Stimulated activated CD4-positive, alpha-beta T cell treated with anti-CD3 and anti-CD28 coated beads, Interleukin-12 subunit alpha, Interleukin-12 subunit beta, amount 100 ng/mL, for 24 hours (primary cell): Measurements from ENCODE around the gene LIF.

Experiments
- DNase-seq, 2 experiments: peaks; one replicate each; pipeline ENCODE4 v3.0.0-alpha.2; 2020; ENCODE audit warnings: low read depth in 2 of 2

The LIF gene

GRCh38 chr22:30245985-30246813 is at the start of gene LIF:
LIF (minus strand) TSS chr22:30246759; CDS start chr22:30246695, 64 bp downstream.
- DNase-seq = peak in 1 of 2 experiments; percentile 56

GRCh38 chr22:30296324-30296723 is 49.8 kb upstream of the LIF start:
- DNase-seq = no peak

GRCh38 chr22:30295576-30295975 is 49.0 kb upstream of the LIF start:
- no peak for DNase-seq

DNA sequence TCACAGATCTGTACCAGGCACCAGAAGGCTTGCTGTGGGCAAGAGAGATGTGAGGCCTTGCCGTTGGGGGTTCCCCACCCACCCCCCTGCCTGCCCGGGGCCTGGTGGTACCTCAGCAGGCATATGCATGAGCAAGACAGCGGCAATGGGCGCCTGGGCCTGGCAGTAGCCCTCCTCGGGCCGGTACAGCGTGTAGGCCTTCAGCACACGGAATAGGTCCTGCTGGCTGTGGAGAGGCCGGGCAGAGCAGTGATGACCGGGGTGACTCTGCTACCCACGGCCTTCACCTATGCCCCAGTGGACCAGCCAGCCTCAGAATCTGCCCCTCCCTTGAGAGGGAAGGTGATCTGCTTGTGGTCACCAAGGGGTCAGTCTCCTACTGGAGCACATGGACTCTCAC is 48.3 kb upstream of the LIF start:
- no peak for DNase-seq

GRCh38 chr22:30294066-30294465 is 47.5 kb upstream of the LIF start:
- DNase-seq = no peak

DNA sequence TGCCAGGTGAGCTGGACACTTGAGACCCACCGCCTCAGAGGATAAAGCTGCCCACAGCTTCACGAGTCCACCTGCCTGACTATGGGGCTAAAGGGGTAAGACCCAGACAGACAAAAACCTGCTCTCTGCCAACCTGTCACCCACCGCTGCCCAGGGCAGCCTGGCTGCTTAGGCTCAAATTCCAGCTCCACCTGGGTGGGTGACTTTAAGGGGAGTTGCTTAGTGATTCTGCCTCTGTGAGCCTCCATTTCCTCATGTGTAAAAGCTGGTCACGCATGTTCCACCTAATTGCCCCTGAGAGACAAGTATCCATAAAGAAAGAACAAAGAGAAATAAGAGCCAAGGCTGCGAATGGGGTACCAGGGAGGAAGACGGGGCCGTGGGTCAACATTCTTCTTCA is 46.5 kb upstream of the LIF start:
- no peak for DNase-seq

GRCh38 chr22:30292069-30292970 is 45.8 kb upstream of the LIF start:
- DNase-seq = no peak

GRCh38 chr22:30291058-30291892 is 44.7 kb upstream of the LIF start:
- DNase-seq = no peak

DNA sequence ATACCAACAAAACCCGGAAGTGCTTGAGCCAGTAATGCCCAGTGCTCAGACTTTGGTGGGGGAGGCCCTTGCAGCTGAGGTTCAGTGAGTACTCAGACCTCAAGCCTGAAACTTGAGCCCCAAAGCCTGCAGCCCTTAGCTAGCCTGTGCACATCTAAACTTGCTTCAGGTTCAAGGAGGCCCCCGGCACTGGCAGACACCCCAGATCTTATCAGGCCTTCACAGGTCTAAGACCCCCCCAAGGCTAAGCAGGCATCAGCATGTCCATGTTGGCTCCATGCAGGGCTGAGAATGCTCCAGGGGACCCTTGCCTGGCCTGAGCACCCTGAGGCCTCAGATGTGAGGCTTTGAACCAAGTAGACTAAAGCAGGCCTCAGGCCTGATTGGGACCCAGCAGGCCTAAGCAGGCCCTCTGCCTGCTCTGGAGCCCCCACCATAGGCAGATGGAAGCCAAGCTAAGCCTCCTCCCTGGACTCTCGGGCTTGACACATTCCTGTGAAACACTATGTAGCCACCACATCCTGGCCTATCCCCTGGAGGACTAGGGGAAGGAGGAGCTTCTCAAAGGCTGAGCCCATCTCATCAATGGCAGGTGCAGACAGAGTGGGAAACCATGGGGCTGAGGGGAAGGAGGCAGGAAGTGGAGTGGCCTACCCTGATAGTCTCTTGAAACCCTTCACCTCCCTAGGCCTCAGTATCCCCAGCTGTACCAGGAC is 43.9 kb upstream of the LIF start:
- no peak for DNase-seq

DNA sequence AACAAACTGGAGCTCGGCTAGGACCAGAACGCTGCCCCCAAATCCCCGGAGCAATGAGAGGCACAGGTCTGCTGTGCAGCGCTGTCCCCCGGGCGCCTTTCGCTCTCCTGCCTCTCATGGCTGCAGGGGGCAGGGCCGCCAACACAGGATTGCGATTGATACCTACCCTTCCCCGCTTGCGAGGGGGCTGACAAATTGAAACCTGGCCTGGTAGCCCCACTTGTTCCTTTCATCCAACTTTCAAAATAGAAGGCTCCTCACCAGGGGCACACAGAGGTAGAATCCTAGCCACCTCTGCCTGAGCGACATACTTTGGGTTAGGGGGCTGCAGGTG is 43.4 kb upstream of the LIF start:
- no peak for DNase-seq

DNA sequence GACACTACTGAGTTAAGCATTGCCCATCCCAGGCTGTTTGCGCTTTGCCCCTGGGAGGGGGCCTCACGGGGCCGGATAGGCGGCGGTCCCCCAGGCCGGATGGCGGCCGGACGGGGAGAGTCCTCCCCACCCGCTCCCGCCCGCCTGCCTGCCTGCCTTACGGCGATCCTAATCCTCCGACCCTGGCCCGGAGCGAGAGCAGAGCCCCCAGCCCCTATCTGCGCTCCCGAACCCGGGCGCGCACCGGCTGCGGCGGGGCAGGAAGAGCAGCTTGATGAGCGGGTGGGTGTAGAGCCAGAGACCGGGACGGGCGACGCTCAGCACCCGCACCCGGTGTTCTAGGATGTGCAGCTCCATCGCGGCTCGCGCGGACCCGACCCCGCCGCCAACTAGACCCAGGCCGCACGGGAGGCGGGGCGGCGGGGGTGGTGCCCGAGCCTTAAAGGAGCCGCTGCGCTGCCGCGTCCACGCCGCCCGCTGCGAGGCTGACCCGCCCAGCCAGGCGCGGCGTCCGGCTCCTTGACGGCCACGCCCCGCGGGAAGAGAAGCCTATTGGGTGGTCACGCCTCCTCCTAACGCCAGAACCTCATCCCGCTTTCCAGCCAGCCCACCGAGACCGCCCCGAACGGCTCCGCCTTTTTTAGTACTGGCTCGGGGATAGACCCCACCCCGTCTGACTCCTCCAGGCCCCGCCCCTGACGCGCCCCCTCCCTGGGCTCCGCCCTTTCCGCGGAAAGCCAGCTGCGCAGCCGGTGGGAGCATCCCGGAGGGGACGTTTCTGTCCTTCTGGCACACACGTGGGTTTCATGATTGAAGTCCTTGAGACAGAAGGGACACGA is 42.8 kb upstream of the LIF start, which contains the start of gene CASTOR1:
Gene CASTOR1, minus strand, starts transcription at position 365 of the 839 bp plus-strand sequence. Its CDS starts 8 bp downstream, at position 357.
- DNase-seq = peak; percentile 82 to 95

DNA sequence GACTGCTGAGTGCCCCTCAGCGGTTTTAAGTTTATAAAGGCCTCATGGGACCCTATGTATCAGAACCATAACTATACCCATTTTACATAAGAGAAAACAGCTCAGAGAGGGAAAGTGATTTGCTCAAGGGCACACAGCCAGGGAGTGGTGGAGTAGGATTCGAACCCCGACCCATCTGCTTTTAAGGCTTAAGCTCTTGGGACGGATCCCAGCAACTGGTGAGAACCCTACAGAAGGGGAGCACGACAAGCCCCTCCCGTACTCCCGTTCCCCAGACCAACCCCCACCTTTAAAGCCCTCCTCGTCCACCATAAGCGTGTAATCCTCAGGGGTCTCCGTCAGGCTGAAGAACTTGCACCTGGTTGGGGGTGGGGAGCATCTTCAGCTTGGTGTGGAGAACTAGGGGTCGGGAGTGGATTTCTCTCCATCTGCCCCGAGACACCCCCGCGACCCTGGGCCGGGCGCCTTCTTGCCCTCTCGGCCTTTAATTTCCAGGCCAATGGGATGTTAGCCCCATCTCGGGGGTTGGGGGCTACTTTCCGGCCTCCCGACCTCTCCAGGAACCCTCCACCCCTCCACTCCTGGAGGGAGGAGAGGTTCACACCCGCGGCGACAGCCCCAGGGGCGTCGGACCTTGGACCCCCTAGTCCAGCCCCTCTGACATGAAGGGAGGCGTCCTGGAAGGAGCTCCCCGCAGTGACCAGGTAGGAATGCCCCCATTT is 42.0 kb upstream of the LIF start:
- no peak for DNase-seq

GRCh38 chr22:30287648-30288418 is 41.3 kb upstream of the LIF start:
- peak; percentile 67 to 89 for DNase-seq

DNA sequence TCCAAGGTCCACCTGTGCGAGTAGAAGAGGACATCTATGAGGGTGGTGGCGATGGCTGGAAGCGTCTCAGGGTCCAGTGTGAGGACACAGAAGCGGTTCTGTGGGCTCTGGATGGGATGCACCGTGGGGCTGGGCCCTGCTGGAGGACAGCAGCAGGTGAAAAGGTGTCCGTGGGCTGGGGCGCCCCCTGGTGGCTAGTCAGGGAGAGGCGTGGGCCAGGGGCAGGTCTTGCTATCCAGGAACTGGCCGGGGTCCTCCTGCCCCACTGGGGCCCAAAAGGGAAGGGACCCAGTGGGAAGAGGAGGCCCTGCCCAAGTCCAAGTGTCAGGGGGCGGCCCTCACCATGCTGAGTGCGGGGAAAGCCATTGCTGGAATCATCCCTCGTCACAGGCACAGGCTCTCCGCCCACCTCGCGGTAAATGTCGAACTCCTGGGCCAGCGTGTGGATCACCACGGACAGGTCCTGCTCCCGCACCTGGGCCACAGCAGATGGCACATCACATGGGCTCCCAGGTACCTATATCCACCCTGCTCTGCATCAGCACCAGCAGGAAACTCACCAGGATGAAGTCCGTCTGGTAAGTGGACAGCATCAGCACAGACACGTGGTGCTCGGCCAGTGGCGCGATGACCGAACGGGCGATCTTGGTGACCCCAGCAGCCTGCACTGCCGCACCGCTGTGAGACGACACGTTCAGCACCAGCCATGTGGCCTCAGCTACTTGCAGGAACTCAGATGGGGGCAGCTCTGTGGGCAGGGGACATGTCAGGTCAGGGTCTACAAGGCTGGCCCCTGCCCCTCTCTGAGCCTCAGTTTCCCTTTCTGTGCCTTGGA is 40.5 kb upstream of the LIF start:
- peak; percentile 77 to 89 for DNase-seq

DNA sequence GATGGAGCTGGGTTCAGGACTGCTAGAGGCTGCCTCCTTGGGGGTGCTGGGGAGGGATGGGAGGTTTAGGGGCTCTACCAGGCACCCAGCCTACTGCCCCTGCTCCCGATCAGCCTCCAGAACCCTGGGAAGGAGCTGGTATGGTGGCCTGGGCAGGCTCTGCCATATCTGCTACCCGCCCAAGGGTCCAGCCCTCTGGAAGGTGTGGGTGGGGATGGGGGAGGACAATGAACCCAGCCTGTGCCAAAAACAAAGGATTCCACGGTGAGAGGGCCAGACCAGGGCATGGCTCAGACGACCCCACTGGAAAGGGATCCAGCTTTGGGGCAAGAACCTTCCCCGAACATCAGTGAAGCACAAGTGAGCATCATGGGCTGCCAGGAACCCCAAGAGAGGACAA is 39.8 kb upstream of the LIF start:
- DNase-seq = no peak

GRCh38 chr22:30285846-30286200 is 39.3 kb upstream of the LIF start:
- no peak for DNase-seq

- DNase-seq = no peak
These were observed 38.8 kb upstream of the LIF start for GRCh38 chr22:30285176-30285845.
